GM19099 (cell line): Measurements from ENCODE around the gene INPP5A.

Experiments used
- POLR2A ChIP-seq: IDR thresholded peaks from 3 replicates; pipeline ENCODE4 v1.6.1; 2011; ENCODE audit warnings: low read depth; ENCODE audit not compliant: insufficient read length; ENCODE audit errors: extremely low read depth

INPP5A gene

GRCh38 chr10:132535065-132535651 is 2.4 kb upstream of the INPP5A start:
- TF ChIP-seq POLR2A, result no peak

DNA sequence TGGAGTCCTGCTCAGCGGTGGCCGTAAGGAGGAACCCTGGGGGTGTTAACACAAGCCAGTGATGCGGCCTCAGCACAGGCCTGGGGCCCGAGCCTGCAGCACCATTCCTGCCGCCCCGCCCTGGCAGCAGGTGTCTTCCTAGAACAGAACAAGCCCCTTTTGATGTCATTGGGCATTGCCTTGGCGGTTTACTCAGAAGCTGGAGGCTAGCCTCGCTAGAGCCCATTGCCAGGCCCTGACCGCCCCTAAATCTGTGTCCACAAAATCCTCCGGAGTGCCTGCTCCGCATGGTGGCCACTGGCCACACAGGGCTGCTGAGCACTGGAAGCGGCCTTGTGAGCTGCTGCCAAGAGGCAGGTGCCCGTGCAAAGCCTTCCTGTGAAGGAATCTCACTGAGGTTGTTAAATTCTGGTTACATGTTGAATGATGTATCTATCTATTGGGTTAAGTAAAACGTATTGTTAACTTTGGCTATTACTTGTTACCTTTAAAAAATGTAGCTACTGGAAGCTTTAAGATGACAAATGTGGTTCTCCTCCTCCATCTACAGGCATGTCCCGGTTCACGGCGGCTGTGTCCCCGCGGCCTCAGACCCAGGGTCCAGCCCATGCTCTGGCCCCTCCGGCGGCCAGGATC is 1.2 kb upstream of the INPP5A start:
- TF ChIP-seq POLR2A, result no peak

- TF ChIP-seq POLR2A, result peak; percentile 65
These were observed 507 bp upstream of the INPP5A start for GRCh38 chr10:132536877-132537683.

- TF ChIP-seq POLR2A, result no peak
These were observed 623 bp downstream of the INPP5A start for GRCh38 chr10:132538031-132538789.

DNA sequence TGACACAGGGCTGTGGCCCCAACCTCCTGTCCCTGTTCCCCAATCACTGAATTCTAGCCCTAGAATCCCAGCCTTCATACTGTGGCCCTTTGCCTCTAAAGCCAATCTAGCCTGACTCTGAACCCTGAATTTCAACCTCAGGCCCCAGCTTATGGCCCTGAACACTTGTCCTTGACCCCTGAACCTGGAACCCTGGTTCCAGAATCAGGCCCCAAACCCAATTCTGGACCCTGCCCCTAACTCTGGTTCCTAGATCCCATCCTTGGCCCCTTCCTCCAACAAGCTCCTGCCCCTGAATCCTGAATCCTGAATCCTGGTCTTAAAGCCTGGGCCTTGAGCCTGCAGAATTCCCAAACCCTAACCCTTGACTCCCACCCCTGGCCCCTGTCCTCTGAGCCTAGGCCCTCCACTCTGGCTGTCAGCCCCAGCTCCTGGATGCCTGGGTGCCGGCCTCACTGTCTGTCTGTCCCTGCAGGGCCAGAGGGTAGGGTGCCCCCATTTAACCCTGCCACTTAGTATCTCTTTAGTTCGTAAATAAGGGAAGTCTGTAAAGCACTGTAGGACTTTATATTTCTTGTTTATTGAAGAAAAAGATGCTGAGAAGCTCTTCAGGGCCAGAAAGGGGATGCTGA is 1.3 kb downstream of the INPP5A start:
- no peak for TF ChIP-seq POLR2A

DNA sequence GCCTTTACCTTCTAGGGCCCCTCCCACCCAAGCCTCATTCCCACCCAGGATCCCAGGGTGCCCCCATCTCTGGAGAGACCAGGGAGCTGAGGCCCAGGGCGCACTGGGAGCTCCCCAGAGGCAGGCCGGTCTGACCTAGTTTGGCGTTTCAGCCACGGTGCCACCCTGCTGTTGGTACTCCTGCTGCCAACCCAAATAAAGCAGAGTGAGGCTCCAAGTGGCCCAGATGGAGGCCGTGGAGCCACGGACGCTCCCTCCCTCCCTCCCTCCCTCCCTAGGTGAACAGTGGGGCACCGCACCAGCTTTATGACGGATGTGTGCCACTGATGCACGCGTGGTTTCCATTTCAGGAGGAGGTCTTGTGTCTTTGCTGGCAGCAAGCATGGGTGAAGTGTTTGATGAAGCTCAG is 1.8 kb downstream of the INPP5A start:
- no peak for TF ChIP-seq POLR2A

DNA sequence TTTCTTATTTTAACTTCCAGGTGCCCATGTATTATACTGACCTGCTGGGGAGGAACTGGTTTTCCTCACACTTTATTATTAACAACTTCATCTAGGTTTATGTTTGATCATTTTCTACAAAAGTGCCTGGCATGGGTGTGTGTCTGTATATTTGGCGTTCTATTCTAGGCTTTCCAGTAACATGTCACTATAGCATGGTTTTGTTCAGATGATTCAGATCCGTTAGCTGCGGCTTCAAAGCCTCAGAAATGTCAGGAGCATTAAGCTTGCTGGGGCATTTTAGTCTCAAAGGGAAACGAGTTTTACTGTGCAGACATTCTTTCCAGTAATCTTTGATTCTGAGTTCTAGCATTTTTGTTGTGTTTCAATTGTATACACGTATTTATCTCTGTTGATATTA is 2.3 kb downstream of the INPP5A start:
- no peak for TF ChIP-seq POLR2A

GRCh38 chr10:132540456-132540855 is 2.9 kb downstream of the INPP5A start:
- TF ChIP-seq POLR2A, result no peak

DNA sequence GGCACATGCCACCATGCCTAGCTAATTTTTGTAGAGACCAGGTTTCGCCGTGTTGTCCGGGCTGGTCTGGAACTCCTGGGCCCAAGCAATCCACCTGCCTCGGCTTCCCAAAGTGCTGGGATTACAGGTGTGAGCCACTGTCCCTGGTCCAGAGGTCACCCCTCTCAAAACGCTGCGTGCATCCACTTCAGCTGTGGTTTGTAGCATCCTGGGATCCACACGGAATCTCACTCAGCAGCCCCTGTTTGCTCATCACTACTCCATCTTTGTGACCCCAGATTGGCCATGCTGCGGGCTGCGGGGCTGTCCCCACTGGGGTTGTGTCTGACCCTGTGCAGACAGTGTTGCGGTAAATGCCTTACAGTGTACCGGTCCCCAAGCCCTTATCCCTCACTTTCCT is 3.5 kb downstream of the INPP5A start:
- TF ChIP-seq POLR2A, result no peak

GRCh38 chr10:132541601-132542011 is 4.0 kb downstream of the INPP5A start:
- TF ChIP-seq POLR2A, result no peak

DNA sequence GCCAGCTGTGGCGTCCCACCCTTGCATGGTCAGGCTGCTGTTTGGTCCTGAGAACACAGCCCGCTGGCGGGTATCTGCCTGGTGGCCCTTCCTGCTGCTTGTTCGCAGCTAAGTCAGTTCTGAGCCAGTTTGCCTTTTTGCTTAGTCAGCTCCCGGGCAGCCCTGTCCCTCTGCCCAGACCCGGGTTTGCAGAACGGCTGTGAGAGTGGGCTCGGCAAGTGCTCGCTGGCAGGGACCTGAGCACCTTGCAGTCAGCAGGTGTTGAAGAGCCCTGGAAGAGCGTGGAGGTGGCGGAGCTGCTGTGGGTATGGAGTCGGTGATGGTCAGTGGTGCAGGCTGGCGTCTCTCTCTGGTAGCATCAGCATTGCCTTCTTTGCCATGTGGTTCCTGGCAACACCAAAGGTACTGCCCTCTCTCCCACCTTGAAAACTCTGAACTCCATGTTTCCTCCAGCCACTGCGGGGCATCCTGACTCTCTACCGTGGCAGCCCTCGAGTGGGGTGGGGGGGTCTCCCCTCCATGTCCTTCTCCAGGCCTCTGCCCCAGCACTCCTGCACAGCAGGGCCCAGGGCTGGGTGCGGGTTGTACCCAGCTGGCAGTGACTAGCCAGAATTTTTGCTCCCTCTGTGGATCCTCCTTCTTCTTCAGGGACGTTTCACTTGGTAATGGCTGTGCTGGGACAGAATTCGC is 4.6 kb downstream of the INPP5A start:
- TF ChIP-seq POLR2A, result no peak

GRCh38 chr10:132542819-132543218 is 5.2 kb downstream of the INPP5A start:
- TF ChIP-seq POLR2A, result no peak

DNA sequence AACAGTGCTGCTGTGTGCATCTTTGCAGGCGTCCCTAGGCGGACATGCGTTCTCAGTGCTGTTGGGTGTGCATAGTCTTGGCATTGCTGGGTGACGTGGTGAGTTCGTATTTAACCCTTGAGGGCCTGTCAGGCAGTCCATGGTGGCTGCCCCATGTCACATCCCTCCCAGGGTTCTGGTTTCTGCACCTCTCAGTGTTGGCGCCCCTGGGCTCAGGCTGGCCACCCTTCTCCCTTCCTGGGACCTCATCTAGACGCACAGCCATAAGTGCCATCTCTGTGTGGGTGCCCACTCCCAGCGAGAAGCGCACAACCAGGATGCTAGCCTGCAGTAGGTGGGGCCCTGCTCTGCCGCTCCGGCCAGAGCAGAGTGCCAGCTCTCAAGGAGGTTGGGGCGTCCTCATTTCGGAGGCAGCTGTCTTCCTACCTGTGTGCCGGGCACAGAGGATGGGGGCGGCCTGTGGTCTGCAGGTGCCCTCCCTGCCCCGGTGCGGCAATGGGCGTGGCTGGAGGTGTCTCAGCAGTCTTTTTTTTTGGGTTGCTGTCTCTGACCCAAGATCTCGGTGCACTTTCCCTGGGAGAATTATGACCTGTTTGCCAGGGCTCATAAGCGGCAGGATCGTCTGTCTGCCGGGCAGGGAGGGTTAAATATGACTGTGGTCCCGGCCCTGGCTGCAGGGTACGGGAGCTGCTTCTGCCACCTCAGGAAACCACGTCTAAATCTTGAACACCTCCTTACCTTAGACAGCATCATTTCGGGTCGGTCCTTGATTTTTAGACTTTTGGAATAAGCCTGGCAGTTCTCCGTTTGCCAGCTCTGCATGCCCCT is 6.5 kb downstream of the INPP5A start:
- TF ChIP-seq POLR2A, result no peak
